B cell (primary cell): ENCODE measurements around the gene MAP3K5. TPM values are rescaled to one million over a fixed set of nuclear protein-coding genes. Genes with fewer than 3 reads are reported as not detected.
A peak's percentile ranks its signal among the peaks of the same experiment; 100 is the strongest.

Experiments
- ATAC-seq: fragments of 200-7000 bp; cut with Tn5 transposase; one replicate; pipeline ENCODE4 v1.10.0; 2021; ENCODE audit warnings: low read depth, mild to moderate bottlenecking, moderate number of reproducible peaks, moderate library complexity
- CTCF ChIA-PET: fragments of 350-600 bp; sonication (Branson Sonifier 250); formaldehyde crosslinking; loops from one replicate; lab custom pipeline; 2021; ENCODE audit warnings: antibody characterized with exemption, inconsistent platforms; lab: Charles Lee
- POLR2A ChIA-PET: fragments of 350-600 bp; sonication (Branson Sonifier 250); formaldehyde crosslinking; loops from one replicate; lab custom pipeline; 2021; ENCODE audit warnings: antibody characterized with exemption; lab: Charles Lee
- DNase-seq: peaks from one replicate; pipeline ENCODE4 v3.0.0; 2013
- H2AFZ ChIP-seq: 2 replicates; pipeline ENCODE4 v1.6.1; 2012; ENCODE audit warnings: mild to moderate bottlenecking, low read depth, low read length; ENCODE audit not compliant: insufficient read depth, poor library complexity, severe bottlenecking
- H3K27ac ChIP-seq, 2 donors: 1 replicate in 1 of 2; 2 replicates in 1 of 2; pipeline ENCODE4 v1.5.1; 2012 to 2013; ENCODE audit warnings: low read length in 2 of 2, mild to moderate bottlenecking in 2 of 2, moderate library complexity in 1 of 2
- H3K27me3 ChIP-seq, 4 experiments: fragments of 200-600 bp in 1 of 4; sonication (generic) in 1 of 4; replicated peaks in 1 of 4; 1 replicate in 2 of 4; 2 replicates in 2 of 4; pipeline versions ENCODE4 v1.6.1 to v1.7.0; 2013 to 2016; ENCODE audit warnings: low read length in 3 of 4, mild to moderate bottlenecking in 2 of 4, mixed read lengths in 1 of 4, moderate library complexity in 1 of 4; ENCODE audit not compliant: insufficient read depth in 4 of 4, control insufficient read depth in 3 of 4; ENCODE audit errors: control extremely low read depth in 1 of 4
- H3K36me3 ChIP-seq, 2 experiments: replicated peaks in 1 of 2; 1 replicate in 1 of 2; 2 replicates in 1 of 2; pipeline versions ENCODE4 v1.6.1 to v1.7.1; 2013; ENCODE audit warnings: low read length in 1 of 2; ENCODE audit not compliant: insufficient read depth in 2 of 2, control insufficient read depth in 1 of 2; ENCODE audit errors: control extremely low read depth in 1 of 2, extremely low read depth in 1 of 2
- H3K4me1 ChIP-seq, 2 donors: fragments of 200-600 bp in 1 of 2; sonication (generic) in 1 of 2; 1 replicate in 1 of 2; 2 replicates in 1 of 2; pipeline versions ENCODE4 v1.5.1 to v1.6.1; 2013 to 2017; ENCODE audit warnings: low read length in 2 of 2; ENCODE audit not compliant: control insufficient read depth in 2 of 2, insufficient read depth in 2 of 2
- H3K4me2 ChIP-seq: replicated peaks from 2 replicates; pipeline ENCODE3; 2012; ENCODE audit warnings: mild to moderate bottlenecking, low read depth, low read length; ENCODE audit not compliant: poor library complexity, severe bottlenecking
- H3K4me3 ChIP-seq, 5 experiments: fragments of 200-600 bp in 1 of 5; sonication (generic) in 1 of 5; 1 replicate in 3 of 5; 2 replicates in 2 of 5; pipeline versions ENCODE4 v1.5.1 to v1.7.0; 2011 to 2016; ENCODE audit warnings: low read length in 4 of 5, mild to moderate bottlenecking in 4 of 5, low read depth in 2 of 5, control low read depth in 1 of 5, moderate library complexity in 1 of 5; ENCODE audit not compliant: insufficient read depth in 1 of 5; ENCODE audit errors: control extremely low read depth in 1 of 5, extremely low read depth in 1 of 5
- H3K79me2 ChIP-seq: fragments of 200-600 bp; sonication (generic); one replicate; pipeline ENCODE4 v1.6.0; 2016; ENCODE audit warnings: low read length; ENCODE audit not compliant: control insufficient read depth, insufficient read depth
- H3K9ac ChIP-seq: fragments of 200-600 bp; sonication (generic); 2 replicates; pipeline ENCODE4 v1.6.1; 2017; ENCODE audit warnings: mild to moderate bottlenecking, low read length, moderate library complexity
- H3K9me3 ChIP-seq, 3 donors: one replicate each; pipeline versions ENCODE4 v1.6.1 to v1.7.1; 2013; ENCODE audit warnings: low read length in 2 of 3; ENCODE audit not compliant: control insufficient read depth in 2 of 3, insufficient read depth in 1 of 3; ENCODE audit errors: control extremely low read depth in 1 of 3
- H4K20me1 ChIP-seq: 2 replicates; pipeline ENCODE4 v1.6.0; 2012; ENCODE audit warnings: mild to moderate bottlenecking, low read length; ENCODE audit not compliant: insufficient read depth, control insufficient read depth, poor library complexity, severe bottlenecking
- H3K27ac Mint-ChIP-seq: one replicate; pipeline ENCODE4 v1.8.0; 2021; ENCODE audit warnings: mixed read lengths
- H3K27me3 Mint-ChIP-seq: one replicate; pipeline ENCODE4 v1.8.0; 2021; ENCODE audit warnings: mixed read lengths
- H3K4me1 Mint-ChIP-seq: one replicate; pipeline ENCODE4 v1.8.0; 2021; ENCODE audit warnings: mixed read lengths
- H3K4me3 Mint-ChIP-seq: one replicate; pipeline ENCODE4 v1.8.0; 2021; ENCODE audit warnings: mixed read lengths
- H3K9me3 Mint-ChIP-seq: one replicate; pipeline ENCODE4 v1.8.0; 2022; ENCODE audit warnings: mixed read lengths; ENCODE audit not compliant: insufficient read depth
- EZH2 ChIP-seq: IDR thresholded peaks from 2 replicates; pipeline ENCODE4 v1.6.1; 2012; ENCODE audit warnings: borderline replicate concordance, low read depth, mild to moderate bottlenecking, moderate library complexity, low read length; ENCODE audit not compliant: insufficient read depth, poor library complexity, severe bottlenecking
- WGBS: methylation state at CpG from one replicate; pipeline ENCODE4 v1.1.5; 2013; ENCODE audit warnings: missing lambda C conversion rate; ENCODE audit not compliant: insufficient coverage; 5-methylcytosine and 5-hydroxymethylcytosine counted together
- intact Hi-C: fragments of 100-400 bp; cut with micrococcal nuclease; formaldehyde crosslinking; loops from one replicate; pipeline ENCODE4 v1.10.0; 2022
- polyA plus RNA-seq: library from polyadenylated mRNA; depleted of rRNA; stranded (reverse); fragments of >200 nt; gene quantifications from 2 replicates; pipeline ENCODE4 v1.2.3, GENCODE V29; 2012
- total RNA-seq, 2 donors: library from RNA; stranded (reverse); fragments of 120-200 nt in 1 of 2; gene quantifications; 1 replicate in 1 of 2; 2 replicates in 1 of 2; pipeline versions ENCODE4 v1.2.3 to v1.2.4, GENCODE V29; 2013 to 2022
- TF ChIP-seq, protein P1 (sequence below): fragments of 200-600 bp; IDR thresholded peaks from one replicate; pipeline ENCODE4 v1.8.0; 2022; ENCODE audit warnings: antibody characterized with exemption, mild to moderate bottlenecking

The MAP3K5 gene
- total and polyA plus RNA-seq, 2 donors (not counting 1 experiment from before 2014, with no cell fraction given), result 5.7 to 34.1 TPM

DNA sequence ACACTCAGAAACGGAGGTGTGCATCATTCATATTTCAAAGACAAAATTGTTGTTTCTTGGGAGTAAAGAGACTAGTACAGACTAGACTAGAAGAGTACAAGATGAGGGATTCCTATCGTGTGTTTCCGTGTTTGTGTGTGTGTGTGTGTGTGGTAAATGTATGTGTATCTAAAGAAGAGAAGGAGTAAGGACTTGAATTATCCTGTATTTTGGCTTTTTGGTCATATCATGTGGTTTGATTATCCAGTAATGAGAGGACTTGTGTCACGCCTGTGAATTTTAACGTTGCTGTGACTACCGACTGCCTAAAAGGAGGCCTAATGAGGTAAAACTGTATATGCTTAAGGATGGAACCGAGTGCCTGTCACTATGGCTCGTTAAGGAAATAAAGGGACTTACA is 197.6 kb downstream of the MAP3K5 start:
- POLR2A ChIA-PET, result no interaction called here
- Histone ChIP-seq H3K9ac (no peak overlapping the region), H3K27me3 (no peaks in the 10 kb centered on the region), H3K4me2 (peak overlapping the region; percentile 23), H3K36me3 (peaks cover 0 to 51% of the 10 kb centered on the region in 2 experiments), H3K27ac (no peak overlapping the region), H3K4me3 (no peak overlapping the region), H3K79me2 (no peaks in the 10 kb centered on the region), H3K4me1 (peaks cover 16 to 19% of the 10 kb centered on the region in 2 donors), H3K9me3 (no peaks in the 10 kb centered on the region), H4K20me1 (peaks cover 19% of the 10 kb centered on the region), H2AFZ (no peak overlapping the region)
- peaks cover 22% of the 10 kb centered on the region for H3K4me1 Mint-ChIP-seq
- ATAC-seq, result no peak
- H3K27ac Mint-ChIP-seq, result no peak overlapping the region
- intact Hi-C loops, result no loop called here
- H3K9me3 Mint-ChIP-seq, result no peaks in the 10 kb centered on the region
- no peak overlapping the region for H3K4me3 Mint-ChIP-seq
- WGBS, result 99% methylated on average over 7 of the region's 8 CpGs
- DNase-seq, result no peak
- no peaks in the 10 kb centered on the region for H3K27me3 Mint-ChIP-seq
- CTCF ChIA-PET, result interaction anchor here (1.9 kb wide), 1 partner anchor 11 kb away, joined by 5 read pairs; no protein-coding TSS in a partner anchor
- no peak for TF ChIP-seq EZH2
- TF ChIP-seq, protein P1, sequence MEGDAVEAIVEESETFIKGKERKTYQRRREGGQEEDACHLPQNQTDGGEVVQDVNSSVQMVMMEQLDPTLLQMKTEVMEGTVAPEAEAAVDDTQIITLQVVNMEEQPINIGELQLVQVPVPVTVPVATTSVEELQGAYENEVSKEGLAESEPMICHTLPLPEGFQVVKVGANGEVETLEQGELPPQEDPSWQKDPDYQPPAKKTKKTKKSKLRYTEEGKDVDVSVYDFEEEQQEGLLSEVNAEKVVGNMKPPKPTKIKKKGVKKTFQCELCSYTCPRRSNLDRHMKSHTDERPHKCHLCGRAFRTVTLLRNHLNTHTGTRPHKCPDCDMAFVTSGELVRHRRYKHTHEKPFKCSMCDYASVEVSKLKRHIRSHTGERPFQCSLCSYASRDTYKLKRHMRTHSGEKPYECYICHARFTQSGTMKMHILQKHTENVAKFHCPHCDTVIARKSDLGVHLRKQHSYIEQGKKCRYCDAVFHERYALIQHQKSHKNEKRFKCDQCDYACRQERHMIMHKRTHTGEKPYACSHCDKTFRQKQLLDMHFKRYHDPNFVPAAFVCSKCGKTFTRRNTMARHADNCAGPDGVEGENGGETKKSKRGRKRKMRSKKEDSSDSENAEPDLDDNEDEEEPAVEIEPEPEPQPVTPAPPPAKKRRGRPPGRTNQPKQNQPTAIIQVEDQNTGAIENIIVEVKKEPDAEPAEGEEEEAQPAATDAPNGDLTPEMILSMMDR, result no peak

DNA sequence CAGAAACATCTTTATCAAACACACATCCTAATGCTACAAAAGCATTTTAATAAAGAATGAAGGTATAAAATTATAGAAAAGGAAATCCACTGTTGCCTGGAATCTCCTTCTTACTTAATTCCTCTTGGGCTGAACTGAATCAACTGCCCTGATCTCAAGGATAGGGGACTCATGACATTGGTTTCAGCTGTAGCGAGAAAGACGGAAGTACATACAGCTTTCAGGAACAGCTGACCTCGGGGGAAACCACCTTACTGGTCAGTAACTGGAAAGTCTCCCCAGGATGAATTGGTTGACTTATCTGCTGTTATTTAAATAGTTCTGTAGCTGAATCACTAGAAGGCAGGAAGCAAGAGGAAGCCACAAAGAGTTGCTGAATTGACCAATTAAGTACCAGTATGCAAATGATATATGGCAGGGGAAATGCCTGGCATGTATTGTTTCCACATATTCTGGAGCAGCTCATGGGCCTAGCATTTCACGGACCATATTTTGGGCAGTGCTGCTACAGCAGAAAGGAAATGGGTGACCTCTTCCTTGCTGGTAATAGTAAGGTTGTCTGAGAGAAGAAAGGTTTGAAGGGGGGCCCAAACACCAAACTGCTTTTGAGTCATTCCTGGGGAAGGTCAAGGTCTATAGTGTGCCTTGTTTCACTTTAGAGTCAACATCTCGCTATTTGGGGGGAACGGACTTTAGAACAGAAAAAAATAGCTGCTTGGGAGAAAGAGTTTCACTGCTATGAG is 198.4 kb downstream of the MAP3K5 start:
- peak; percentile 85 for ATAC-seq
- Mint-ChIP-seq H3K4me1 (peaks cover 22% of the 10 kb centered on the region), H3K9me3 (no peaks in the 10 kb centered on the region), H3K4me3 (peak overlapping the region; percentile 7), H3K27ac (no peak overlapping the region), H3K27me3 (no peaks in the 10 kb centered on the region)
- Histone ChIP-seq H3K36me3 (peaks cover 0 to 53% of the 10 kb centered on the region in 2 experiments), H3K4me3 (no peak overlapping the region), H4K20me1 (peaks cover 19% of the 10 kb centered on the region), H3K27ac (no peak overlapping the region), H3K9ac (no peak overlapping the region), H3K27me3 (no peaks in the 10 kb centered on the region), H3K4me2 (peak overlapping the region; percentile 23), H3K4me1 (peaks cover 16 to 19% of the 10 kb centered on the region in 2 donors), H2AFZ (no peak overlapping the region), H3K79me2 (no peaks in the 10 kb centered on the region), H3K9me3 (no peaks in the 10 kb centered on the region)
- WGBS, result 11% methylated on average over 6 of the region's 6 CpGs
- intact Hi-C loops, result no loop called here
- peak; percentile 69 for DNase-seq
- CTCF ChIA-PET, result interaction anchor here (0.5 to 1.9 kb wide), 4 partner anchors 10 to 281 kb away, joined by 3 to 9 read pairs (median 4); partner anchors contain the start of gene MAP3K5
- POLR2A ChIA-PET, result interaction anchor here (0.7 kb wide), 2 partner anchors 92 to 199 kb away, joined by 5 to 9 read pairs; partner anchors contain the start of gene MAP3K5
- no peak for TF ChIP-seq EZH2
- TF ChIP-seq, protein P1, result no peak
